Liver (tissue), 3 donors: ENCODE measurements around the gene C11orf58.

Source experiments
- GABPA ChIP-seq, 2 donors: IDR thresholded peaks in 1 of 2; conservative IDR thresholded peaks in 1 of 2; 2 replicates each; pipeline ENCODE4 v1.6.1; 2016; ENCODE audit warnings: antibody characterized with exemption in 2 of 2, mild to moderate bottlenecking in 1 of 2, moderate library complexity in 1 of 2
- JUND ChIP-seq, 2 donors: IDR thresholded peaks; 2 replicates each; pipeline ENCODE4 v1.6.1; 2016; ENCODE audit warnings: antibody characterized with exemption in 2 of 2
- RAD21 ChIP-seq, 2 donors: IDR thresholded peaks; 2 replicates each; pipeline ENCODE4 v1.6.1; 2016; ENCODE audit warnings: antibody characterized with exemption in 2 of 2, mild to moderate bottlenecking in 2 of 2
- RXRA ChIP-seq, 2 donors: IDR thresholded peaks; 2 replicates each; pipeline ENCODE4 v1.6.1; 2017 to 2018; ENCODE audit warnings: antibody characterized with exemption in 2 of 2, mild to moderate bottlenecking in 1 of 2
- SP1 ChIP-seq: IDR thresholded peaks from 2 replicates; pipeline ENCODE4 v1.6.1; 2018; ENCODE audit warnings: antibody characterized with exemption, mild to moderate bottlenecking
- TAF1 ChIP-seq: conservative IDR thresholded peaks from 2 replicates; pipeline ENCODE4 v1.6.1; 2016; ENCODE audit warnings: antibody characterized with exemption, mild to moderate bottlenecking
- TF ChIP-seq, protein P1 (sequence below): fragments of 150-350 bp; IDR thresholded peaks from 2 replicates; pipeline ENCODE4 v1.5.1; 2017; ENCODE audit warnings: improper control_type of control experiment, low read depth, low read length; ENCODE audit not compliant: missing input control
- TF ChIP-seq, protein P2 (sequence below): IDR thresholded peaks from 2 replicates; pipeline ENCODE4 v1.6.1; 2016; ENCODE audit warnings: antibody characterized with exemption, mild to moderate bottlenecking
- TF ChIP-seq, protein P3 (sequence below): IDR thresholded peaks from 2 replicates; pipeline ENCODE4 v1.6.1; 2016; ENCODE audit warnings: antibody characterized with exemption
- donor health status: healthy.
- donor health status: healthy.

DNA sequence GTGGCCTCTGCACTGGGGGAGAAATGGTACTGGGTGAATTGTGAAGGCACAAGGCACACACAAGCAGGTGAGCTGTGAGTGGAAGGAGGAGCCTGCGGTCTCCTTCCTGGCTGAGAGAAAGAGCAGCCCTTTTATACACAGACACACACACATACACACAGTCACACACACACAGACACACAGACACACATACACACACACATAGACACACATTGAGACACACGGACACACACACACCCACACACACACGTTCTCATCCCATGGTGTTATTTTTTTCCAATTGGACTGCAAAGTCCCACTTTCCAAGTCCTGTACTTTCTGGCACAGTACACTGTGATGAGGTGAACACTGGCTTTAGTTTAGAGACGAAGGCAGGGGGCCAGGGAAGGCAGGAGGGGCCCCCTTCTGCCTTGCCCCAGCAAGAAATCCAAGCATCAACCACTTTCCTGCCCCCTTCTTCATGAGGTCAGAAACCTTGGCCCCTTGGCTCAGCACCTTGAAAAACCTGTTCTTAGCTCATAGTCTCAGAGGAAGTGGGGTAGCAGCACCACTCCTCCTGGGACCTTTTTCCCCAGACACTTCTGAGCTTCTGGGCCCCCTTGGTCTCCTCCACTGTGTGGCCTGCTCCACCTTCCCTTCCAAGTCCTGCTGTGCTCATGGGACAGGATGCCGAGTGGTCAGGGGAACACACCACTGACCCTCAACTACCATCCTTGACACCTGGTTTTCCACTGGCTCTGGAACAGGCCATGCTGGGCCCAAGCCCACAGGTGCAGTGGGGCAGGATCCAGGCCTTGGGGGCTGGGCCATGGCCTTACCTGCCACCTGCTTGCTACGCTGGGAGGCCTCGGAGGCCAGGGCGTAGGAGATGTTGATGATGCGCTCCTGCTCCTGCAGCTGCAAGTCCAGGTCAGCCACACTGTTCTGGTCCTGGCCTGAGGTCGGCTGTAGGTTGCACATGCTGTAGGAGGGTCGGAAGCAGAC, 43.8 kb downstream of the C11orf58 start:
- TF ChIP-seq, protein P1, sequence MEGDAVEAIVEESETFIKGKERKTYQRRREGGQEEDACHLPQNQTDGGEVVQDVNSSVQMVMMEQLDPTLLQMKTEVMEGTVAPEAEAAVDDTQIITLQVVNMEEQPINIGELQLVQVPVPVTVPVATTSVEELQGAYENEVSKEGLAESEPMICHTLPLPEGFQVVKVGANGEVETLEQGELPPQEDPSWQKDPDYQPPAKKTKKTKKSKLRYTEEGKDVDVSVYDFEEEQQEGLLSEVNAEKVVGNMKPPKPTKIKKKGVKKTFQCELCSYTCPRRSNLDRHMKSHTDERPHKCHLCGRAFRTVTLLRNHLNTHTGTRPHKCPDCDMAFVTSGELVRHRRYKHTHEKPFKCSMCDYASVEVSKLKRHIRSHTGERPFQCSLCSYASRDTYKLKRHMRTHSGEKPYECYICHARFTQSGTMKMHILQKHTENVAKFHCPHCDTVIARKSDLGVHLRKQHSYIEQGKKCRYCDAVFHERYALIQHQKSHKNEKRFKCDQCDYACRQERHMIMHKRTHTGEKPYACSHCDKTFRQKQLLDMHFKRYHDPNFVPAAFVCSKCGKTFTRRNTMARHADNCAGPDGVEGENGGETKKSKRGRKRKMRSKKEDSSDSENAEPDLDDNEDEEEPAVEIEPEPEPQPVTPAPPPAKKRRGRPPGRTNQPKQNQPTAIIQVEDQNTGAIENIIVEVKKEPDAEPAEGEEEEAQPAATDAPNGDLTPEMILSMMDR = no peak
- TF ChIP-seq, protein P2, sequence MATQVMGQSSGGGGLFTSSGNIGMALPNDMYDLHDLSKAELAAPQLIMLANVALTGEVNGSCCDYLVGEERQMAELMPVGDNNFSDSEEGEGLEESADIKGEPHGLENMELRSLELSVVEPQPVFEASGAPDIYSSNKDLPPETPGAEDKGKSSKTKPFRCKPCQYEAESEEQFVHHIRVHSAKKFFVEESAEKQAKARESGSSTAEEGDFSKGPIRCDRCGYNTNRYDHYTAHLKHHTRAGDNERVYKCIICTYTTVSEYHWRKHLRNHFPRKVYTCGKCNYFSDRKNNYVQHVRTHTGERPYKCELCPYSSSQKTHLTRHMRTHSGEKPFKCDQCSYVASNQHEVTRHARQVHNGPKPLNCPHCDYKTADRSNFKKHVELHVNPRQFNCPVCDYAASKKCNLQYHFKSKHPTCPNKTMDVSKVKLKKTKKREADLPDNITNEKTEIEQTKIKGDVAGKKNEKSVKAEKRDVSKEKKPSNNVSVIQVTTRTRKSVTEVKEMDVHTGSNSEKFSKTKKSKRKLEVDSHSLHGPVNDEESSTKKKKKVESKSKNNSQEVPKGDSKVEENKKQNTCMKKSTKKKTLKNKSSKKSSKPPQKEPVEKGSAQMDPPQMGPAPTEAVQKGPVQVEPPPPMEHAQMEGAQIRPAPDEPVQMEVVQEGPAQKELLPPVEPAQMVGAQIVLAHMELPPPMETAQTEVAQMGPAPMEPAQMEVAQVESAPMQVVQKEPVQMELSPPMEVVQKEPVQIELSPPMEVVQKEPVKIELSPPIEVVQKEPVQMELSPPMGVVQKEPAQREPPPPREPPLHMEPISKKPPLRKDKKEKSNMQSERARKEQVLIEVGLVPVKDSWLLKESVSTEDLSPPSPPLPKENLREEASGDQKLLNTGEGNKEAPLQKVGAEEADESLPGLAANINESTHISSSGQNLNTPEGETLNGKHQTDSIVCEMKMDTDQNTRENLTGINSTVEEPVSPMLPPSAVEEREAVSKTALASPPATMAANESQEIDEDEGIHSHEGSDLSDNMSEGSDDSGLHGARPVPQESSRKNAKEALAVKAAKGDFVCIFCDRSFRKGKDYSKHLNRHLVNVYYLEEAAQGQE = no peak
- TF ChIP-seq TAF1 = no peak
- no peak for TF ChIP-seq JUND (IDR thresholded peaks at IDR 0.05)
- TF ChIP-seq RXRA (IDR thresholded peaks at IDR 0.05) = no peak
- no peak for TF ChIP-seq SP1
- no peak for TF ChIP-seq RAD21 (IDR thresholded peaks at IDR 0.05)
- no peak for TF ChIP-seq GABPA (IDR thresholded peaks at IDR 0.05 in 1 of 2, conservative IDR thresholded peaks at IDR 0.05 in 1 of 2)
- TF ChIP-seq, protein P3, sequence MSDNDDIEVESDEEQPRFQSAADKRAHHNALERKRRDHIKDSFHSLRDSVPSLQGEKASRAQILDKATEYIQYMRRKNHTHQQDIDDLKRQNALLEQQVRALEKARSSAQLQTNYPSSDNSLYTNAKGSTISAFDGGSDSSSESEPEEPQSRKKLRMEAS = no peak
